IPS-11a (cell line): Measurements from ENCODE around the gene TULP1.
"Not testable (repeated sequence)": the region's sequence is repeated elsewhere in the genome, so short reads cannot be mapped to it uniquely, and the experiment has no call there.

ENCODE experiments used
- H3K4me3 ChIP-seq: one replicate; pipeline ENCODE4 v1.5.1; 2013; ENCODE audit warnings: low read depth, low read length, control low read depth

TULP1 gene

DNA sequence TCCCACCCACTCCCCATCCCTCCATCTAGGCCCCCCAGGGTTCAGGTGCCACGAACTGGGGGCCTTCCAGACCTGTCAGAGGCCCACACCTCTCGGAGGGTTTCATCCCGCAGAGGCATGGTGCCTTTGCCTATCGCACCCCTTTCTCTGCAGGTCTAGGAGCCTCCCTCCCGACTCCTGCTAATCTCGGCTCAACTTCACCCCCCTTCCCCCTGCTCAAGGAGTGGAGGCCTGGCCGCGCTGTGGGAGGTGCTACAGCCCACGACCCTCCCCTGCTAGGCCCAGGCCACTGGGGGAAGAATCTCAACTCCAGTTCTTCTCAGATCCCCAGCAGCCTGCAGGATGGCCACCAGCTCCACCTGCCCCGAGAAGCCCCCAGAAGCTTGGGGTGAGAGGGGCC lies at the start of gene TULP1:
Gene TULP1 (minus strand): TSS at position 157 of the 400 bp plus-strand sequence. CDS start 38 bp downstream, at position 119.
- no peak within 1 kb of the TSS for H3K4me3 ChIP-seq

DNA sequence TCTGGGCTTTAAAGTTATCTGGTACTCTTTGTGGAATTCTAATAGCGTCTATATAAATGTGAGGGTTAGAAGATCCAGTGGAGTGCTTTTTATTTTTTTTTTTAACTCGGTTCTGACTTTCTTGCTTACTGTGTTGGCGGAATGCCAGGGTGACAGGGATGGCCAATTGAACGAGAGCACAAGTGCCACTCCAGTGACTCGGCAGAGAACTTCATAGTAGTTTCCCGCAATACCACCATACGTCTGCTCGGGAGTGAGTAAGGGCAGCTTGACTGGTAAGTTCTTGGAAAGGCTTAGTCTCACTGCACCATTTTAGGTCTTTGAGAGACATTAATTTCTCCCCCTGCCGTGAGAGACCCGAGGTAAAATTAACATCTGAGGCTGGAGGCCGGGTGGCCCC lies 49.4 kb upstream of the TULP1 start:
- H3K4me3 ChIP-seq, result no peak overlapping the region

DNA sequence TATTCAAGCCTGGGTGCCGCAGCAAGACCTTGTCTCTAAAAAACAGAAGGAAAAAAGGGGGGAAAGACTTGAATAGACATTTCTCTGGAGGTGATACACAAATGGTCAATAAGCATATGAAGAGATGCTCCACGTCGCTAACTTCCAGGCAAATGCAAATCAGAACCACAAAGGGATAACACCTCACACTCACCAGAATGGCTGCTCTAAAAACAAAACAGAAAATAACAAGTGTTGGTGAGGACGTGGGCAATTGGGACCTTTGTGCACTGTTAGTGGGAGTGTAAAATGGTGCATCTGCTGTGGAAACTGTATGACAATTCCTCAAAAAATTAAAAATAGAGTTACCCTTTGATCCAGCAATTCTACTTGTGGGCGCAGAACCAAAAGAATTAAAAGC lies 48.4 kb upstream of the TULP1 start:
- H3K4me3 ChIP-seq, result no peak overlapping the region

DNA sequence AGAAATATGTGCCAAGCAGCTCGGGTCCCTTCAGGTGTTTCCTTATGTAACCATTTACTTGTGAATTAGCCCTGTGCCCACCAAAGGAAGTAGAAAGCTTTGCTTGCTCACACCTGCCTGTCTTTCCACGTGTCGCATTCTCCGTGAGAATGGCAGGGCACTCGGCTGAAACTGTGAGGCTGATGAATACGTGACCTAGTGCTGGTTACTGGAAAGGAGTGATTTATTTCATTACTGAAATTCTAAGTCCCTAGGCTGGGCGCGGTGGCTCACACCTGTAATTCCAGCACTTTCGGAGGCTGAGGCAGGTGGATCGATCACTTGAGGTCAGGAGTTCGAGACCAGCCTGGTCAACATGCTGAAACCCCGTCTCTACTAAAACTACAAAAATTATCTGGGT lies 45.9 kb upstream of the TULP1 start:
- no peak overlapping the region for H3K4me3 ChIP-seq

DNA sequence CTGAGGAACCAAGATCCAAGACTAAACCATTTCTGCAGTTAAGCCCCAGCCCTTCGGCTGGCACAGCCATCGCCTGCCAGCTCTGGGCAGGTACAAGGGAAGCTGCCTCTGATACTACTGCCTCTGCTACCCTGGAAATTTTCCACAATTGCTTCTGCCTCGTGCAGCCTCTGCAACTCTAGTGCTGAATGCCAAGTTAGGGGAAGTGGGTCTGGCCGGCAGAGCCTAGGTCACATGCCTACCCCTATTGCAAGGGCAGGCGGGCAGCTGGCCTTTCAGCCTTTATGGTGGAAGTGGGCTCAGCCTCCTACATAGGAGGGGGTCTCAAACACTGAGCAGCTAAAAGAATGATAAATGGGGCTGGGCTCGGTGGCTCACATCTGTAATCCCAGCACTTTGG lies 44.5 kb upstream of the TULP1 start:
- no peak overlapping the region for H3K4me3 ChIP-seq

DNA sequence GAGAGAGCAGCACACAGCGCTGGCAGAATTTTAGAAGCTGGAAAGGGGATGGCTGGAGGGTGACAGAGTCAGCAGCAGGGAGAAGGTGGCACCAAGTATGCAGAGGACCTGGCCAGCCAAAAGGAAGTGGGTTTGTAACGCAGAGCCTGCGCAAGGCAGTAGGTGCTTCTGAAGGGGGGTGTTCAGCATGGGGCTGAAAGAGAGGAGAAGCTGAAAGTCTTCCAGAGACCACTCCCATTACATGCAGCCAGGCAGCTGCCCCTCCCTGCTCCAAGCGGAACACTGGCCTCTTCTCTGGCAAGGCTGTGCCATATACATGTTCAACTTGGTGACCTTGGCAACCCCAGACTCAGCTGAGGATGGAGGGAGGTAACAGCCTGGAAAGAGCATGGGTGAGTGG lies 42.1 kb upstream of the TULP1 start:
- no peak overlapping the region for H3K4me3 ChIP-seq

DNA sequence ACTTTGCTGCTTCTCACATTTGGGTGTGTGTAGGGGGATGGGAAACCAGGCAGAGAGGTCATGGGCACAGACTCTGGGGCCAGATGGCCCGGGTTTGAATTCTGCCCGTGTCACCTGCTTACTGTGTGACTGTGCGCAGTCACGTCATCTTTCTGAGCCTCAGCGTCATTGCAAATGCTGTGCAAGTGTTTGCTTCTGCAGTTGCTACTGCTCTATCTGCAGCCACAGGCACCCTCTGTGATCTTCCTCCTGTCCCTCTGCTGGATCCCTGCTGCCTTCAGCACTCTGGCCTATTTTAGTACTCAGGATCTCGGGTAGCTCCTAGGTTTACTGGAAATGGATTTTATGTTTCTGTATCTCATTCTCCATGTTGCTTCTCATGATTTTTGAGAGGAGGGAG lies 40.6 kb upstream of the TULP1 start:
- H3K4me3 ChIP-seq, result no peak overlapping the region

DNA sequence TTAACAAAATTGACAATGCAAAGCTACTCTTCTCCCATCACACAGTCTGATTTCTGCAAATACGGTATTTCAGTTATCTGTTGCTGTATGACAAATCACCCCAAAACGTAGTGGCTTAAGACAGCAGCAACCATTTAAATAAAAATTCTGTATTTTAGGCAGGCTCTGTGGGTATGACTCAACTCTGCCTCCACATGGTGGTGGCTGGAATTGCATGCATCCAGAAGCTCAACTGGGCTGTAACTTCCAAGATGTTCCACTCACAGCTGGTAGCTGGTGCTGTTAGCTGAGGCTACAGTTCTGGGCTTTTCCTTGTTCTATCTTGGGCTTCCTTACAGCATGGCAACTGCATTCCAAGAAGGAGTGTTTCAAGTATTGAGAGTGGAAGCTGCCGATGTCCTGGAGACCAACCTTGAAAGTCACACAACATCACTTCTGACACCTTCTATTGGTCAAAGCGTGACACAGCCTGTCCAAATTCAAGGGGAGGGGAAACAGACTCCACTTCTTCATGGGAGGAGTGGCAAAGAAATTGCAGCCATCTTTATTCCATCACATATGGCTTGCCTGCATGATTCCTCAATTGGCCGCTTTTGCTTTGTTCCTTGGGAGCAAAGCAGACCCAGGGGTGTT lies 39.7 kb upstream of the TULP1 start:
- H3K4me3 ChIP-seq, result no peak overlapping the region

DNA sequence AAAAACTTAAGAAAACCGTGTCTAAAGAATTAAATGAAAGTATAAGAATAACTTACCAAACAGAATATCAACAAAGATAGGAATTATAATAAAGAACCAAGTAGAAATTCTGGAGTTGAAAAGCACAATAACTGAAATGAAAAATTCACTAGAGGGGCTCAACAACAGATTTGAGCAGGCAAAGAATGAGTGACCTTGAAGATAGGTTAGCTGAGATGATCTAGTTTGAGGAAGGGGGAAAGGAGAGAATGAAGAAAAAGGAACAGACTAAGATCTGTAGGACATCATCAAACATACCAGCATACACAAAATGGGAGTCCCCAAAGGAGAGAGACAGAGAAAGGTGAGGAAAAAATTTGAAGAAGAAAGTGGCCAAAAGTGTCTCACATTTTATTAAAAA lies 37.7 kb upstream of the TULP1 start:
- H3K4me3 ChIP-seq, result no peak overlapping the region

DNA sequence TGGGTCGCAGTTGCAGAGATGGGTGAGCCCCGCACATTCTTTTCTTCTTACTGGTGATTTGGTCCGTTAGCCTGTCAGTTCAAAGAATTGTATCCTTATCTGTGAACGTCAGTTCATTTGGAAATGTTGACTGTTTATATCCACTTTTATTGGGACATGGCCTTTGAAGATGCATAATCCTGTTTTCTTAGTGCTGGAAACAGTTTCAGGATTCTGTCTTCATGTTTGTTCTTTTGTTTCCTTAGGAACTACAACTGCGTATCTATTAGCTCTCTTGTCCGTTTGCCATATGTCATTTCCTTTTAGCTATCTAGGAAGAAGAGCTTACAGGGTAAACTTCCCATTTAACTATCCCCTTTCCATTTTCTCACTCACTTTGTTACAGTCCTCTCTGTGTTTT lies 35.0 kb upstream of the TULP1 start:
- H3K4me3 ChIP-seq, result no peak overlapping the region

DNA sequence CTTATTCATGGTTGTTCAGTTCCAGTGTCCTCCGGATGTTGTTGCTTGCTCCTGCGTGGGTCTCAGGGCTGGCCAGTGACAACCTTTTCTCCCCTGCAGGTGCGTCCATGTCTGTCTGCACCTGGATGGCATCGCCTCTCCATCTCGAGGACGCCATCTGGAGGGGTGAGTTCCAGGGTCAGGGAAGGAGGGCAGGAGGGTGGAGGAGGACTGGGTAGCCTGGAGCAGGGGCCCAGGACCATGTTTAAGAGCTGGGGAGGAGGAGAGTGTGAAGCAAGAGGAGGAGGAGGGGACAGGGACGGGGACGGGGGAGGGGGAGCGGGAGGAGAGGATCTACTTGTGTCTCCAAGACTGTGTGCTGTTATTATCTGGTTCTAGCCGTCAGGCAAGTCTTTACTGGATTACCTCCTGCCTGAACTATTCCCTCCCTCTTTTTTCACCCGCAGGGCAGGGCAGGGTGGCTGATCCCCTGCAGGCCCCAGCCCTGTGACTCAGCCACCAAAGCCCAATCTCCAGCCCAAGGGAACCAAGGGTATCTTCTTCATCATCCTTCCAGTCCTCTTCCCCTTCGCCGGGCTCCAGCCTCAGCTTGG lies 32.2 kb upstream of the TULP1 start:
- H3K4me3 ChIP-seq, result no peak overlapping the region

DNA sequence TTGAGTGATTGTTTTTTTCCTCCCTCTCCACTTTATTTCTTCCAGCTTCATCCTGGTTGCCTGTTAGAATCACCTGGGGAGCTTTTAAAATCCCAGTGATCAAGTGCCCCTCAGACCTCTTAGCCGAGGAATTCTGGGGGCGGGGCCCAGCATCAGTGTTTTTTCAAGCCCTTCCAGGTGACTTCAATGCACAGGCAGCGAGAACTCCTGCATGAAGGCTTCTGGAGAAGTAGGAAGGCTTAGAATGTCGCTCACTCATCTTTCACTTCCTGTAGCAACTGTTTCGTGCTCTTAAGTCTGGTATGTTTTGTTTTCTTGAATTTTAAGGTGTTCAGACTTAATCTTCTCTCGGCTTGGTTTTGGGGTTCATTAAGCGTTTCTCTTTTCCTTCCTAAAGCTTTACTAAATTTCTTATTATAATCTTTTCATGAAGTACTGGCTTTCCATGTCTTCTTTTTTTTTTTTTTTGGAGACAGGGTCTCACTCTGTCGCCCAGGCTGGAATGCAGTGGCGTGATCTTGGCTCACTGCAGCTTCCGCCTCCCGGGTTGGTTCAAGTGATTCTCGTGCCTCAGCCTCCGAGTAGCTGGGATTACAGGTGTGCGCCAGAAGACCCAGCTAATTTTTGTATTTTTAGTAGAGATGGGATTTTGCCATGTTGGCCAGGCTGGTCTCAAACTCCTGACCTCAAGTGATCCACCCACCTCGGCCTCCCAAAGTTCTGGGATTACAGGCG lies 30.9 kb upstream of the TULP1 start:
- H3K4me3 ChIP-seq, result no peak overlapping the region

DNA sequence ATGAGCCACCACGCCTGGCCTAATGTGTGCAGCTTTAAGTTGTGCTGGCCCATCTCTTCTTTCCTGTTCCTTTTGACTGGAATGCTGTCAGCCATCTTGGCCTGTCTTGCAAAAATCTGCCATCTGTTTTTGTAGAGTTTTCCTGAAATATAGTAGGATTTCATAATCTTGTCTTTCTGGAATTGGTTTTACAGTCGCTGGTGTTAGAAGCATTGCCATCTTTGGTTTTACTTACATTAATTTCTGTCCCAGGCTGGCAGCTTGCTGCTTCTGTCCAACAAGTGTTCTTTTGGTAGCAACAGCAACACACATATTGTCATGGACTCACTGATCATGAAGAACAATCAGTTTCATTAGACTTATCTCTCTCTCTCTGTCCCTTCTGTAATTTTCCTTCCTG lies 29.1 kb upstream of the TULP1 start:
- no peak overlapping the region for H3K4me3 ChIP-seq

DNA sequence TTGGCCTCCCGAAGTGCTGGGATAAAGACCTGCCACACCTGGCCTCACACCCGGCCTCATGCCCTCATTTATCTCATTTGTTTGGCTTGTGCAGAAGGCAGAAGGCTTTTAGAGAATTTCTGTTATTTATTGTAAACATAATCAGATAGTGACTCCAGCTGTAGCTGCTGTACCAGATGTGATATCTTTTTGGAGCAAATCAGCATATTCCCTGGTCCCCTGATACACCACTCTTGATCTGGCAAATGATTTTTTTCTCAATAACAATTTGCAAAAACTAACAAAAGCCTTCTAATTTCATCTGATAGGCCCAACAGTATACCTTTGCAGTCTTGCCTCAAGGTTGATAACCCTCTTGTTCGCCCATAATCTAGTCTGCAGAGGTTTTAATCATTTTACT lies 26.5 kb upstream of the TULP1 start:
- H3K4me3 ChIP-seq, result no peak overlapping the region

DNA sequence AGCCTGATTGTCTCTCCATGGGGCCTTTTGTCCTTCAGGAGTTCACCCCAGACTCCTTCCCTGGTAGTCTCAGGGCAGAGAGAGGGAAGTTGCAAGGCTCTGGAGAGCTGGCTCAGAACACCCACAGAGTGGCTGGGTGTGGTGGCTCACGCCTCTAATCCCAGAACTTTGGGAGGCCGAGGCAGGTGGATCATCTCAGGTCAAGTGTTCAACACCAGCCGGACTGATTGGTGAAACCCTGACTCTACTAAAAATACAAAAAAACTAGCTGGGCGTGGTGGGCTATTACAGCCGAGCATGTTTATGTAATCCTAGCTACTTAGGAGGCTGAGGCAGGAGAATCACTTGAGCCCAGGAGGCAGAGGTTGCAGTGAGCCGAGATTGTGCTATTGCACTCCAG lies 23.2 kb upstream of the TULP1 start:
- not testable (repeated sequence) for H3K4me3 ChIP-seq

DNA sequence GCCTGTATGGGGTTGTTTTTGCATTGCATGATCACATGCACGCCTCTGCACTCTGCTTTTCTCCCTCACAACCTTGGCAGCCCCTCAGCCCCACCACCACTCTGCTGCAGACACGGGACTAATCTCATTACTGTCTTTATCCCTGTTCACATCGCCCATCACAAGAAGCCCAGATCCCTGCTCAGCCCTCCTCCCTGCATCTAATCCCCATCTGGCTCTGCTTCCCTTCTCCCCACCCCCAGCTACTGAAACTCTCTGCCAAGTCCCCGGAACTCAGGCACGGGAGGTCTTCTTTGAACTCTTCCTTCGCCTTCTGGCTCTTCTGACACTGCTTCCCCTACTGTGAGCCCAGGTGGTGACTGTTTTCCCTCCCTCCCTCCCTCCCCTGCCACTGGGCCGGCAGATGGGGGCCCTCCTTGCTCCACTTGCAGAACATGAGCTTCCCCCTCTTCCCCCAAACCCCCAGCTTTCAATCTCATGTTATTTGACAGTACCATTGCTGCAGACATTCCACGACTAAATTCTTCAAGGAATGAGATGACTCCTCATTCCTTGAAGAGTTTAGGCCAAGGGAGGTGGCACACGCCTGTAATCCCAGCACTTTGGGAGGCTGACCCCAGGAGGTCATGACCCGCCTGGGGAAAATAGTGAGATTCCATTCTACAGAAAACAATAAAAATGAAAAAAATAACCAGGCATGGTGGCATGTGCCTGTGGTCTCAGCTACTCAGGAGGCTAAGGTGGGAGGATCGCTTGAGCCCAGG lies 21.9 kb upstream of the TULP1 start:
- H3K4me3 ChIP-seq, result no peak overlapping the region

DNA sequence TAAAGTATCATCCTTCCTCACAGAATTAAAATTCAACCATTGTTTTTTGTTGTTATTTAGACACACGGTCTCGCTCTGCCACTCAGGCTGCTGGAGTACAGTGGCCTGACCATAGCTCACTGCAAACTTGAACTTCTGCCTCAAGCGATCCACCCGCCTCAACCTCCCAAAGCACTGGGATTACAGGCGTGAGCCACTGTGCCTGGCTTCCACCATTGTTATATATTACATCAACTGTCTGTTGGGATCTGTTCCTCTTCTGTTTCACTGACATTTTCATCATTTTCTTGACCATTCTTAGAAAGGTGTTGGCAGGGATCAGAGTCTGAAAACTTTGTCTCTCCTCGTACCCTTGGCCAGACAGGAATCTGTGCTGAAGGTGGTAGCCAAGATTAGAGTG lies 21.3 kb upstream of the TULP1 start:
- H3K4me3 ChIP-seq, result no peak overlapping the region

DNA sequence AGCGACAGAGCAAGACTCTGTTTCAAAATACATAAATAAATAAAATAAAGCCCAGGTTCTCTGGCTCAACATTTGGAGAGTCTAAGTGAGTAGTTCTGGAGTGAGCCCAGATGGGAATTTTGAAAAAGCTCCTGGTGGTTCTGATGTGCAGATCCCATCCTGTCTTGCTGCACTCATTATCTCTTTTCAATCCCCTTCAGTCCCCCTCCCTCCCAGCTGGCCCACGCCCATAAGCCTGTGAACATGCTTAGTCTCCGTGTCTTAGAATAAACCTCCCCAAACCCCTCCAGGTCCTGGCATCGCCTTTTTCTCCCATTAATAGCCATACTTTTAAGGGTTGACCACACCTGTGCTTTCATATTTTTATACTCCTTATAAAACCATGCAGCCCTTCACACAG lies 19.4 kb upstream of the TULP1 start:
- no peak overlapping the region for H3K4me3 ChIP-seq

DNA sequence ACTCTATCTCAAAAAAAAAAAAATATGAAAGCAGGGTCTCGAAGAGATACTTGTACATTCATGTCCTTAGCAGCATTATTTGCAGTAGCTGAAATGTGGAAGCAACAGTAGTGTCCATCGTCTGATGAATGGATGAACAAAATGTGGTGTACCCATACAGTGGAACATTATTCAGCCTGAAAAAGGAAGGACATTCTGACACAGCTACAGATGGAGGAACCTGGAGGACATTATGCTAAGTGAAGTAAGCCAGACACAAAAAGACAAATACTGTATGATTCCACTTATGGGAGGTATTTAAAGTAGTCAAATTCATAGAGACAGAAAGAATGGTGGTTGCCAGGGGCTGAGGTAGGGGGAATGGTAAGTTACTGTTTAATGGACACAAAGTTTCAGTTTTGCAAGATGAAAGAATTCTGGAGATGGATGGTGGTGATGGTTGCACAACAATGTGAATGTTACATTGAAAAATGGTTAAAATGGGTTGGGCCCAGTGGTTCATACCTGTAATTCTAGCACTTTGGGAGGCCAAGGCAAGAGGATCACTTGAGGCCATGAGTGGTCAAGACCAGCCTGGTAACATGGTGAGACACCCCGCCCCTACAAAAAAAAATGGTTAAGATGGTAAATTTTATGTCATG lies 11.8 kb upstream of the TULP1 start:
- H3K4me3 ChIP-seq, result no peak overlapping the region

DNA sequence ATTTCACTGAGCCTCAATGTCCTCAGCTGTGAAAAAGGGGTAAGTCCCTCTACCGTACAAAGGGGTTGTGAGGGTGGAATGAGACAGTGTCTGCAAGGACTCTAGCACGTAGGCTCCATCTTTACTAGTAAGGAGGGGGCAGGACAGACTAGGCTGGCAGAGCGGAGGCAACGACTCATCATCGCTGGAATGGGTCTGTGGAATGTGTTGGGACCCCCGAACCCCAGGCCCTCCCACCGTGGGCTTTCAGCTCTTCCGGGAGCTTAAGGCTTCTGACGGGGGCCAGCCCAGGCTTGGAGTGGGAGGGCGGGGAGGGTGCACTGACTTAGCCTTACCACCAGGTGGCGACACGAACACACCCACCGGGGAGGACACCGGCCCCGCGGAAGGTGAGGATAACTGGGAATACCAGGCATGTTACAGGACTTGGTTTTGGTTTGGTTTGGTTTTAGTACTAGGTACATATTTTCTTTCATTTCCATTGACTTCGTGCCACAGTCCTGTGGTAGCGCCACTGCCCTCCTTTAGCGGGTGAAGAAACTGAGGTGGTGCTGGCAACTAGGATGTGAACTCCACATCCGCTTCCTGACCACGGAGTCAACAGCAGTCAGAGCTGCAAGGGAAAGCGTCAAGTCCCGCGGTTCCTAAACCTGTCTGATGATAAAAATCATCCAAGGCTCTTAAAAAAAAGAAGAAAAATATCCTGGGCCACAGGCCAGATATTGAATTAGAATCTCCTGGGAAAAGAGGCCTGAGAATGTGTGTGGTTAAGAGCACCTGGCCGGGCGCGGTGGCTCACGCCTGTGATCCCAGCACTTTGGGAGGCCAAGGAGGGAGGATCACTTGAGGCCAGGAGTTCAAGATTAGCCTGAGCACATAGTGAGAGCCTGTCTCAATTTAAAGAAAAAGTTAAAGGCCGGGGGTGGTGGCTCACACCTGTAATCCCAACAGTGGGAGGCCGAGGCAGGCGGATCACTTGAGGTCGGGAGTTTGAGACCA lies 10.3 kb upstream of the TULP1 start:
- H3K4me3 ChIP-seq, result no peak overlapping the region
